Smooth muscle cell (in vitro differentiated cells): ENCODE results near the gene ST6GALNAC6. TPM values are rescaled to one million over a fixed set of nuclear protein-coding genes. Genes with fewer than 3 reads are reported as not detected.

Source experiments
- DNase-seq: peaks from one replicate; lab custom pipeline; 2025; ENCODE audit not compliant: unreplicated experiment; lab: John Stamatoyannopoulos, UW
- H2AFZ ChIP-seq: fragments of 200-600 bp; sonication (generic); 2 replicates; pipeline ENCODE4 v1.6.0; 2016; ENCODE audit warnings: antibody characterized with exemption, low read depth, mild to moderate bottlenecking
- H3F3A ChIP-seq: fragments of 200-600 bp; sonication (generic); 2 replicates; pipeline ENCODE4 v1.6.0; 2017; ENCODE audit warnings: antibody characterized with exemption, low read depth
- H3K27ac ChIP-seq: fragments of 200-600 bp; sonication (generic); 2 replicates; pipeline ENCODE4 v1.5.1; 2016; ENCODE audit warnings: low read depth, mild to moderate bottlenecking
- H3K27me3 ChIP-seq: fragments of 200-600 bp; sonication (generic); 2 replicates; pipeline ENCODE4 v1.6.1; 2016; ENCODE audit warnings: low read depth, mild to moderate bottlenecking
- H3K36me3 ChIP-seq: fragments of 200-600 bp; sonication (generic); 2 replicates; pipeline ENCODE4 v1.5.1; 2016; ENCODE audit warnings: low read depth
- H3K4me1 ChIP-seq: fragments of 200-600 bp; sonication (generic); 2 replicates; pipeline ENCODE4 v1.5.1; 2016; ENCODE audit warnings: low read depth
- H3K4me2 ChIP-seq: fragments of 200-600 bp; sonication (generic); 2 replicates; pipeline ENCODE4 v1.6.0; 2016; ENCODE audit warnings: mild to moderate bottlenecking
- H3K4me3 ChIP-seq: fragments of 200-600 bp; sonication (generic); 2 replicates; pipeline ENCODE4 v1.5.1; 2016; ENCODE audit warnings: mild to moderate bottlenecking
- H3K79me2 ChIP-seq: fragments of 200-600 bp; sonication (generic); 2 replicates; pipeline ENCODE4 v1.6.0; 2016; ENCODE audit warnings: low read depth, mild to moderate bottlenecking
- H3K9ac ChIP-seq: fragments of 200-600 bp; sonication (generic); 2 replicates; pipeline ENCODE4 v1.6.0; 2016; ENCODE audit warnings: low read depth
- H3K9me3 ChIP-seq: fragments of 200-600 bp; sonication (generic); replicated peaks from 2 replicates; pipeline ENCODE4 v1.5.1; 2016; ENCODE audit warnings: low read depth
- H4K20me1 ChIP-seq: fragments of 200-600 bp; sonication (generic); 2 replicates; pipeline ENCODE4 v1.6.0; 2016; ENCODE audit warnings: low read depth
- CTCF ChIP-seq: fragments of 200-600 bp; sonication (generic); IDR thresholded peaks from 2 replicates; pipeline ENCODE4 v1.5.1; 2017; ENCODE audit warnings: borderline replicate concordance, mild to moderate bottlenecking, antibody characterized with exemption; ENCODE audit not compliant: insufficient read depth, poor library complexity, severe bottlenecking
- WGBS: methylation state at CpG from one replicate; pipeline ENCODE4 v1.1.7; 2016; ENCODE audit warnings: low lambda C conversion rate; 5-methylcytosine and 5-hydroxymethylcytosine counted together
- polyA plus RNA-seq: library from polyadenylated mRNA; unstranded; fragments of >200 nt; fragmentation: Nextera tagmentation; extraction: Ambion mirVana; gene quantifications from 2 replicates; pipeline ENCODE4 v1.2.1, GENCODE V29; 2016
- total RNA-seq: library from RNA; depleted of rRNA; stranded (reverse); fragments of >200 nt; gene quantifications from 2 replicates; pipeline ENCODE4 v1.2.3, GENCODE V29; 2014

Gene ST6GALNAC6
- total and polyA plus RNA-seq, 2 experiments from 2014 or later = 36.4 to 65.8 TPM

GRCh38 chr9:127930231-127931091 is 31.1 kb upstream of the ST6GALNAC6 start, which contains the start of gene PIP5KL1:
Gene PIP5KL1, minus strand, starts transcription at chr9:127930777. Its CDS starts 25 bp downstream, at chr9:127930752.
- Histone ChIP-seq H3K9me3 (no peaks in the 10 kb centered on the region), H3K27ac (peak within 1 kb of the TSS; percentile 85), H3K36me3 (no peaks in the 10 kb centered on the region), H3K27me3 (peaks cover 23% of the 10 kb centered on the region), H3K4me1 (peaks cover 18% of the 10 kb centered on the region), H2AFZ (no peak within 1 kb of the TSS), H3K9ac (peak within 1 kb of the TSS; percentile 70), H3K79me2 (peaks cover 6% of the 10 kb centered on the region), H3K4me3 (peak within 1 kb of the TSS; percentile 53), H3F3A (no peaks in the 10 kb centered on the region), H4K20me1 (peaks cover 3% of the 10 kb centered on the region), H3K4me2 (peak within 1 kb of the TSS; percentile 86)
- peak; percentile 64 for DNase-seq
- no peak for TF ChIP-seq CTCF
- 4% methylated on average over 68 of the region's 70 CpGs for WGBS

GRCh38 chr9:127929625-127929979 is 30.2 kb upstream of the ST6GALNAC6 start:
- Histone ChIP-seq H3K4me1 (peaks cover 18% of the 10 kb centered on the region), H3K27ac (no peak overlapping the region), H2AFZ (no peak overlapping the region), H3K4me3 (no peak overlapping the region), H3K27me3 (peaks cover 23% of the 10 kb centered on the region), H3K4me2 (no peak overlapping the region), H4K20me1 (no peaks in the 10 kb centered on the region), H3K79me2 (no peaks in the 10 kb centered on the region), H3F3A (no peaks in the 10 kb centered on the region), H3K9ac (no peak overlapping the region), H3K36me3 (no peaks in the 10 kb centered on the region), H3K9me3 (no peaks in the 10 kb centered on the region)
- 82% methylated on average over 10 of the region's 10 CpGs for WGBS
- TF ChIP-seq CTCF = no peak
- no peak for DNase-seq

- H3K9ac ChIP-seq = no peak overlapping the region
- H3K27ac ChIP-seq = no peak overlapping the region
- TF ChIP-seq CTCF = no peak
- no peak overlapping the region for H3K4me3 ChIP-seq
- H3K4me1 ChIP-seq = peaks cover 18% of the 10 kb centered on the region
- 89% methylated on average over 11 of the region's 11 CpGs for WGBS
- H3F3A ChIP-seq = no peaks in the 10 kb centered on the region
- H3K9me3 ChIP-seq = no peaks in the 10 kb centered on the region
- H3K36me3 ChIP-seq = no peaks in the 10 kb centered on the region
- no peaks in the 10 kb centered on the region for H3K79me2 ChIP-seq
- no peaks in the 10 kb centered on the region for H4K20me1 ChIP-seq
- peaks cover 23% of the 10 kb centered on the region for H3K27me3 ChIP-seq
- no peak overlapping the region for H3K4me2 ChIP-seq
- no peak for DNase-seq
- no peak overlapping the region for H2AFZ ChIP-seq
These were observed 29.5 kb upstream of the ST6GALNAC6 start for GRCh38 chr9:127928676-127929624.
